H9 (cell line): ENCODE data around the gene ZNF225. TPM values are rescaled to one million over a fixed set of nuclear protein-coding genes. Genes with fewer than 3 reads are reported as not detected.
A peak's percentile ranks its signal among the peaks of the same experiment; 100 is the strongest.

Experiments used
- DNase-seq: peaks from one replicate; pipeline ENCODE4 v3.0.0-alpha.2; 2017
- H2AFZ ChIP-seq: one replicate; pipeline ENCODE4 v1.6.1; 2013; ENCODE audit warnings: mild to moderate bottlenecking, low read length, control low read depth, moderate library complexity
- H2AK5ac ChIP-seq: 2 replicates; pipeline ENCODE4 v1.6.1; 2013; ENCODE audit warnings: low read length, control low read depth, mixed read lengths; ENCODE audit not compliant: insufficient read length
- H2BK120ac ChIP-seq: one replicate; pipeline ENCODE4 v1.6.1; 2013; ENCODE audit warnings: low read depth, mild to moderate bottlenecking, low read length, control low read depth, inconsistent platforms; ENCODE audit not compliant: poor library complexity, severe bottlenecking
- H2BK12ac ChIP-seq: 2 replicates; pipeline ENCODE4 v1.6.1; 2013; ENCODE audit warnings: low read length, control low read depth, mixed read lengths, low read depth; ENCODE audit not compliant: insufficient read length
- H2BK15ac ChIP-seq: 2 replicates; pipeline ENCODE4 v1.6.1; 2013; ENCODE audit warnings: low read depth, low read length, control low read depth
- H2BK20ac ChIP-seq: one replicate; pipeline ENCODE4 v1.6.1; 2013; ENCODE audit warnings: low read depth, mild to moderate bottlenecking, low read length, control low read depth, inconsistent platforms; ENCODE audit not compliant: poor library complexity, severe bottlenecking
- H2BK5ac ChIP-seq: 2 replicates; pipeline ENCODE4 v1.6.1; 2013; ENCODE audit warnings: low read length, control low read depth, mixed read lengths; ENCODE audit not compliant: insufficient read length
- H3K14ac ChIP-seq: 2 replicates; pipeline ENCODE4 v1.6.1; 2013; ENCODE audit warnings: low read length, control low read depth; ENCODE audit not compliant: insufficient read depth
- H3K18ac ChIP-seq: 2 replicates; pipeline ENCODE4 v1.6.1; 2013; ENCODE audit warnings: low read depth, mild to moderate bottlenecking, mixed read lengths, low read length, control low read depth; ENCODE audit not compliant: insufficient read length
- H3K23ac ChIP-seq: 2 replicates; pipeline ENCODE4 v1.6.1; 2013; ENCODE audit warnings: low read length, control low read depth, mixed read lengths, low read depth; ENCODE audit not compliant: insufficient read length
- H3K23me2 ChIP-seq: 2 replicates; pipeline ENCODE4 v1.6.1; 2013; ENCODE audit warnings: low read depth, mild to moderate bottlenecking, mixed read lengths, low read length, control low read depth; ENCODE audit not compliant: insufficient read length, poor library complexity, severe bottlenecking
- H3K27ac ChIP-seq: 2 replicates; pipeline ENCODE4 v1.5.1; 2013; ENCODE audit warnings: low read length, control low read depth, mixed read lengths, low read depth; ENCODE audit not compliant: insufficient read length
- H3K27me3 ChIP-seq: 2 replicates; pipeline ENCODE4 v1.6.1; 2013; ENCODE audit warnings: low read length, control low read depth, inconsistent platforms; ENCODE audit not compliant: insufficient read depth
- H3K4ac ChIP-seq: 2 replicates; pipeline ENCODE4 v1.6.1; 2013; ENCODE audit warnings: low read depth, mild to moderate bottlenecking, control low read depth, inconsistent platforms, low read length, moderate library complexity
- H3K4me1 ChIP-seq: 2 replicates; pipeline ENCODE4 v1.6.1; 2013; ENCODE audit warnings: low read length, control low read depth, inconsistent platforms; ENCODE audit not compliant: insufficient read depth
- H3K4me2 ChIP-seq: 2 replicates; pipeline ENCODE4 v1.6.1; 2013; ENCODE audit warnings: low read length, control low read depth, mixed read lengths; ENCODE audit not compliant: insufficient read length, insufficient read depth
- H3K56ac ChIP-seq: 2 replicates; pipeline ENCODE4 v1.6.1; 2013; ENCODE audit warnings: low read depth, mild to moderate bottlenecking, mixed read lengths, low read length, control low read depth; ENCODE audit not compliant: insufficient read length
- H3K79me1 ChIP-seq: 2 replicates; pipeline ENCODE4 v1.6.1; 2013; ENCODE audit warnings: low read depth, mild to moderate bottlenecking, moderate library complexity, low read length, control low read depth, inconsistent platforms; ENCODE audit not compliant: insufficient read depth, poor library complexity, severe bottlenecking
- H3K79me2 ChIP-seq: 2 replicates; pipeline ENCODE4 v1.6.1; 2013; ENCODE audit warnings: low read length, control low read depth, inconsistent platforms; ENCODE audit not compliant: insufficient read depth
- H3K9ac ChIP-seq: 2 replicates; pipeline ENCODE4 v1.6.1; 2013; ENCODE audit warnings: low read length, control low read depth, mixed read lengths; ENCODE audit not compliant: insufficient read length; ENCODE audit errors: extremely low read depth
- H3K9me3 ChIP-seq: one replicate; pipeline ENCODE4 v1.6.1; 2013; ENCODE audit warnings: low read depth, low read length, inconsistent platforms; ENCODE audit not compliant: control insufficient read depth
- H3T11ph ChIP-seq: one replicate; pipeline ENCODE4 v1.6.1; 2013; ENCODE audit warnings: mild to moderate bottlenecking, low read length, control low read depth, inconsistent platforms
- H4K20me1 ChIP-seq: one replicate; pipeline ENCODE4 v1.6.1; 2013; ENCODE audit not compliant: control insufficient read depth, insufficient read length, insufficient read depth
- H4K5ac ChIP-seq: 2 replicates; pipeline ENCODE4 v1.6.1; 2013; ENCODE audit warnings: low read depth, mild to moderate bottlenecking, mixed read lengths, low read length, control low read depth; ENCODE audit not compliant: insufficient read length
- H4K8ac ChIP-seq: replicated peaks from 2 replicates; pipeline ENCODE4 v1.6.1; 2013; ENCODE audit warnings: low read length, control low read depth, mixed read lengths, low read depth; ENCODE audit not compliant: insufficient read length
- H4K91ac ChIP-seq: 2 replicates; pipeline ENCODE4 v1.6.1; 2013; ENCODE audit warnings: low read depth, mild to moderate bottlenecking, moderate library complexity, mixed read lengths, low read length, control low read depth; ENCODE audit not compliant: insufficient read length
- H3K27ac Mint-ChIP-seq, 3 experiments: 2 replicates in 2 of 3; 3 replicates in 1 of 3; pipeline ENCODE4 v1.8.0; 2020 to 2021; ENCODE audit warnings: mixed read lengths in 3 of 3, mild to moderate bottlenecking in 1 of 3, moderate library complexity in 1 of 3
- H3K27me3 Mint-ChIP-seq: 2 replicates; pipeline ENCODE4 v1.8.0; 2021; ENCODE audit warnings: low read depth, mild to moderate bottlenecking, moderate library complexity, mixed read lengths
- H3K36me3 Mint-ChIP-seq, 3 experiments: 2 replicates in 2 of 3; 3 replicates in 1 of 3; pipeline ENCODE4 v1.8.0; 2020 to 2021; ENCODE audit warnings: low read depth in 3 of 3, mixed read lengths in 3 of 3; ENCODE audit not compliant: insufficient read depth in 1 of 3
- H3K4me1 Mint-ChIP-seq, 2 experiments: 2 replicates each; pipeline ENCODE4 v1.8.0; 2020; ENCODE audit warnings: mixed read lengths in 2 of 2
- H3K4me3 Mint-ChIP-seq, 2 experiments: 2 replicates in 1 of 2; 3 replicates in 1 of 2; pipeline ENCODE4 v1.8.0; 2020 to 2021; ENCODE audit warnings: mild to moderate bottlenecking in 2 of 2, mixed read lengths in 2 of 2, moderate library complexity in 1 of 2
- H3K9me3 Mint-ChIP-seq, 2 experiments: 2 replicates in 1 of 2; 3 replicates in 1 of 2; pipeline ENCODE4 v1.8.0; 2020; ENCODE audit warnings: mild to moderate bottlenecking in 2 of 2, mixed read lengths in 2 of 2, moderate library complexity in 1 of 2
- CTCF ChIP-seq: fragments of 200-600 bp; sonication (generic); conservative IDR thresholded peaks from 3 replicates; pipeline ENCODE4 v1.8.0; 2021; ENCODE audit warnings: antibody characterized with exemption, mild to moderate bottlenecking
- WGBS: extraction: QIAGEN DNeasy Blood & Tissue Kit; methylation state at CpG from one replicate; pipeline ENCODE4 v1.1.7; 2013; ENCODE audit warnings: missing lambda C conversion rate, low lambda C conversion rate, mixed read lengths; ENCODE audit not compliant: insufficient read length; ENCODE audit errors: extremely low coverage; 5-methylcytosine and 5-hydroxymethylcytosine counted together
- total RNA-seq: library from RNA; stranded (reverse); gene quantifications from 2 replicates; pipeline ENCODE4 v1.2.1, GENCODE V29; 2021

Gene ZNF225
- total RNA-seq, 1 experiment from 2014 or later: 3.9 TPM

DNA sequence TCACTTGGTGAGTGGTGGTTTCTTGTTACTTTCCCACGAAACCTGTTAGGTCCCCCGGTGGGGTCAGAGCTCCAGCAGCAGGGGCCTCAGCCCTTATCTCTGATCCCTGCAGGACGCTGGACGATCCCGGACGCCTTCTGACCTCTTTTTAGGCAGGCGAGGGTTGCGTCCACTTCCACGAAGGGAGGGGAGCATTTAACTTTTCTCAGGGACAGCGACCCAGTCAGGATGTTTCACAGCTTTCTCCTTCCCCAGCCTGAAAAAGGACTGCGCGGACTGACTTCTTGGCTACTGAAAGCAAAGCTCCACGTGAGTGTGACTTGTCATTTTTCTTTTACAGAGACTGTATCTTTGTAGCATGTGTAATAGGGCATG is 28.8 kb downstream of the ZNF225 start:
- Histone ChIP-seq H2BK5ac (no peak overlapping the region), H4K5ac (no peak overlapping the region), H4K8ac (no peak overlapping the region), H3K9ac (peak overlapping the region; percentile 39), H3K4ac (no peak overlapping the region), H3T11ph (no peak overlapping the region), H3K14ac (no peak overlapping the region), H3K27me3 (no peaks in the 10 kb centered on the region), H3K27ac (no peak overlapping the region), H3K4me2 (peak overlapping the region; percentile 58), H2BK120ac (no peak overlapping the region), H3K79me1 (no peaks in the 10 kb centered on the region), H2BK15ac (no peak overlapping the region), H4K91ac (no peak overlapping the region), H2AFZ (no peak overlapping the region), H3K23ac (no peak overlapping the region), H3K9me3 (no peaks in the 10 kb centered on the region), H2AK5ac (no peak overlapping the region), H3K18ac (no peak overlapping the region), H4K20me1 (no peaks in the 10 kb centered on the region), H3K56ac (no peak overlapping the region), H2BK12ac (no peak overlapping the region), H3K23me2 (peaks cover 10% of the 10 kb centered on the region), H3K4me1 (no peaks in the 10 kb centered on the region), H2BK20ac (no peak overlapping the region), H3K79me2 (no peaks in the 10 kb centered on the region)
- no peak for TF ChIP-seq CTCF
- Mint-ChIP-seq H3K4me3 (peak overlapping the region; percentile 95 to 96), H3K36me3 (peaks cover 1 to 20% (median 6%) of the 10 kb centered on the region in 3 experiments; a peak in 4 of 7 replicates), H3K9me3 (no peaks in the 10 kb centered on the region), H3K4me1 (peaks cover 10 to 11% of the 10 kb centered on the region in 2 experiments), H3K27me3 (peaks cover under 1% of the 10 kb centered on the region; the same call in 1 of the 2 replicates), H3K27ac (no peak overlapping the region; a peak in 1 of 7 replicates)
- no peak for DNase-seq
- no CpG with 5 or more reads among the region's 13 CpGs for WGBS
